Calu3 (cell line): ENCODE measurements around the gene TEX14. TPM values are rescaled to one million over a fixed set of nuclear protein-coding genes. Genes with fewer than 3 reads are reported as not detected.

Source experiments
- BruUV-seq: library from RNA; stranded (reverse); fragments of 400-500 nt; replicated peaks from 2 replicates; lab custom pipeline; 2021; lab: Mats Ljungman, UMichigan
- CTCF ChIA-PET: fragments of 300-600 bp; sonication (Branson Sonifier 250); formaldehyde crosslinking; loops from one replicate; lab custom pipeline; 2022; ENCODE audit warnings: antibody characterized with exemption; lab: Charles Lee
- DNase-seq: peaks from one replicate; pipeline ENCODE4 v3.0.0; 2022
- H3K27ac Mint-ChIP-seq: one replicate; pipeline ENCODE4 v1.8.0; 2022; ENCODE audit warnings: mixed read lengths; ENCODE audit not compliant: unreplicated experiment
- H3K27me3 Mint-ChIP-seq: one replicate; pipeline ENCODE4 v1.8.0; 2022; ENCODE audit warnings: mixed read lengths; ENCODE audit not compliant: unreplicated experiment
- H3K36me3 Mint-ChIP-seq: one replicate; pipeline ENCODE4 v1.8.0; 2022; ENCODE audit warnings: mild to moderate bottlenecking, moderate library complexity, mixed read lengths; ENCODE audit not compliant: insufficient read depth, unreplicated experiment
- H3K4me1 Mint-ChIP-seq: one replicate; pipeline ENCODE4 v1.8.0; 2022; ENCODE audit warnings: mild to moderate bottlenecking, low read depth, mixed read lengths; ENCODE audit not compliant: unreplicated experiment
- H3K4me3 Mint-ChIP-seq: one replicate; pipeline ENCODE4 v1.8.0; 2022; ENCODE audit warnings: mild to moderate bottlenecking, low read depth, moderate library complexity, mixed read lengths; ENCODE audit not compliant: unreplicated experiment
- H3K9me3 Mint-ChIP-seq: one replicate; pipeline ENCODE4 v1.8.0; 2022; ENCODE audit warnings: low read depth, mixed read lengths; ENCODE audit not compliant: unreplicated experiment
- intact Hi-C: fragments of 100-400 bp; cut with micrococcal nuclease; formaldehyde crosslinking; loops from one replicate; pipeline ENCODE4 v1.10.0; 2022; ENCODE audit not compliant: unreplicated experiment
- total RNA-seq: library from RNA; stranded (reverse); gene quantifications from 2 replicates; pipeline ENCODE4 v1.2.3, GENCODE V29; 2022
- TF ChIP-seq, protein P1 (sequence below): fragments of 200-600 bp; IDR thresholded peaks from one replicate; pipeline ENCODE4 v1.8.0; 2022; ENCODE audit warnings: antibody characterized with exemption; ENCODE audit not compliant: unreplicated experiment

The TEX14 gene
- total RNA-seq, 1 experiment from 2014 or later: 0.07 TPM

DNA sequence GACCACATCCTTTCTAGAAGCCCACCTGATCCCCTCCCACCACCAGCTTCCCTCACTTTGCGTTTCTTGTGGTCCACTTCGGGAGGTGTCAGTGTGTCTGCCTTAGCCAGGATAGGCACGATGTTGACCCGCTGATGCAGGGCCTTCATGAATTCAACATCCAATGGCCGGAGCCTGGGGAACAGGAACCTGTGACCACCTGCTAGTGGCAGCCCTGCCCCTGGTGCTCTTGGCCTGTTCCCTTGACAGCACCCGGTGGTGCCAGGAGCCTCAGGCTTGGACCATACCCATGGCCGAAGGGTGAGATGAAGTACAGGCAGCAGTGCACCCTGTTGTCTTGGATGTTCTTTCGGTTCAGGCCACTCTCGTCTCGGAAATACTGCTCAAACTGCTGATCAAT lies 170.2 kb downstream of the TEX14 start:
- H3K27ac Mint-ChIP-seq: no peak overlapping the region
- TF ChIP-seq, protein P1, sequence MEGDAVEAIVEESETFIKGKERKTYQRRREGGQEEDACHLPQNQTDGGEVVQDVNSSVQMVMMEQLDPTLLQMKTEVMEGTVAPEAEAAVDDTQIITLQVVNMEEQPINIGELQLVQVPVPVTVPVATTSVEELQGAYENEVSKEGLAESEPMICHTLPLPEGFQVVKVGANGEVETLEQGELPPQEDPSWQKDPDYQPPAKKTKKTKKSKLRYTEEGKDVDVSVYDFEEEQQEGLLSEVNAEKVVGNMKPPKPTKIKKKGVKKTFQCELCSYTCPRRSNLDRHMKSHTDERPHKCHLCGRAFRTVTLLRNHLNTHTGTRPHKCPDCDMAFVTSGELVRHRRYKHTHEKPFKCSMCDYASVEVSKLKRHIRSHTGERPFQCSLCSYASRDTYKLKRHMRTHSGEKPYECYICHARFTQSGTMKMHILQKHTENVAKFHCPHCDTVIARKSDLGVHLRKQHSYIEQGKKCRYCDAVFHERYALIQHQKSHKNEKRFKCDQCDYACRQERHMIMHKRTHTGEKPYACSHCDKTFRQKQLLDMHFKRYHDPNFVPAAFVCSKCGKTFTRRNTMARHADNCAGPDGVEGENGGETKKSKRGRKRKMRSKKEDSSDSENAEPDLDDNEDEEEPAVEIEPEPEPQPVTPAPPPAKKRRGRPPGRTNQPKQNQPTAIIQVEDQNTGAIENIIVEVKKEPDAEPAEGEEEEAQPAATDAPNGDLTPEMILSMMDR: no peak
- peaks cover 25% of the 10 kb centered on the region for H3K36me3 Mint-ChIP-seq
- DNase-seq: no peak
- H3K9me3 Mint-ChIP-seq: no peaks in the 10 kb centered on the region
- H3K4me3 Mint-ChIP-seq: no peak overlapping the region
- intact Hi-C loops: no loop called here
- H3K27me3 Mint-ChIP-seq: no peaks in the 10 kb centered on the region
- peaks cover 6% of the 10 kb centered on the region for H3K4me1 Mint-ChIP-seq
- CTCF ChIA-PET: no interaction called here
- no TSS peak for BruUV-seq

DNA sequence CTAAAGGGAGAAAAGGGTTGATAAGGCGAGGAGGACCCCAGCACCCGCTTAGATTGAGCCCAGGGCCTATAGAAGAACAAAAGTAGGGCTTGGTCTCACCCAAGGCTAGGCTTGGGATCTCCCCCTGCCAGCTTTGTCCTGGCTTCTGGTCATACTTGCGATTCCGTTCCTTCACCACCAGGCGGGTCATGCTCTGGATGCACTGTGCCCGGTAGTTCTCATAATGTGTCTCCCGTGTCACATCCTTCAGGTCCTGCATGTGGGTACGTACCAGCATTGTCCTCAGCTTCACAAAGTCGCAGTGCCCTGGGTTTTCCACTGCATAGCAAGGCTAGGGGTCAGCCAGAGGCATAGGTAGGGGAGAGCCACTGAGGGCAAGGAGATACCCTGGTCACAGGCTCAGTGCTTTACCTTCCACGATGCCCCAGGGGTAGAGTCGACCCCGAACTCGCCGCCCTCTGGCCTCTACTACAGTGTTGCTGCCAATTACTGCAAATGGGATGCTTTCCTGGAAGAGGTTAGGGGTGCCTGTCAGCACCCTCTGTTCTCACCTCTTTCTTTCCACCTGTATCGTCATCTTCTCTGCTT lies 170.9 kb downstream of the TEX14 start:
- peaks cover 26% of the 10 kb centered on the region for H3K36me3 Mint-ChIP-seq
- peaks cover 13% of the 10 kb centered on the region for H3K4me1 Mint-ChIP-seq
- no peaks in the 10 kb centered on the region for H3K27me3 Mint-ChIP-seq

DNA sequence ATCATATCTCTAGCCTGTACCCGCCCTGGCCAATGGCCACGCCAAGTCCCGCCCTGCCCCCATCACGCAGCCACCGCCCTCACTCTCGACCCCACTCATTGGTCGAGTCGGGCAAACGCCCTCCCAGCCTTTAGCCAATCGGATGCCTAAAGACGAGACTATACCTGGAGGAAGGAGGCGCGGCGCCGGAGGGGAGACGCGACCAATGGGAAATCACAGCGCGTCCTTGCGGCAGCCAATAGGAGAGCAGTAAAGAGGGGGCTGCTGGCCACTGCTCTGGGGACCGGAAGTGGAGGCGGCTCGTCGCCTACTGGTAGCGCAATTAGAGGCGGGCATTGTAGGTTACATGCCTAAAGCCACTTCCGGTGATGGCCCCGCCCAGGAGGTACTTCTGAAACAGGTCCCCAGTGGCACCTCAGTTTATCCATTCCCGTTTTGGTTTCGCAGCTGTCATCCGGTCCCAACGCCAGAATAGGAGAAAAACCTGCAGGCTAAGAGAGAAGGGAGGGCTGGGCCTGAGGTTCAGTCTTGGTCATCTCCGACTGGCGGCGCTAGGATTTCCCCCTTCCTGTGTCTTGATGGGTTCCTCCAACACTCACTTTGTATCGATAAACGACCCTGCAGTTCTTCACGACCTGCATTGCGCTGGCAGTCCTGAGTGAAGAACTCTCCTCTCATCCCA lies 173.8 kb downstream of the TEX14 start:
- H3K9me3 Mint-ChIP-seq: no peaks in the 10 kb centered on the region
- peaks cover 26% of the 10 kb centered on the region for H3K4me1 Mint-ChIP-seq
- H3K36me3 Mint-ChIP-seq: peaks cover 44% of the 10 kb centered on the region
- intact Hi-C loops: loop anchor here (2.0 to 5.0 kb wide), 3 partner anchors 114 to 487 kb away; no protein-coding TSS in a partner anchor
- no TSS peak for BruUV-seq
- H3K4me3 Mint-ChIP-seq: peak overlapping the region; percentile 85
- H3K27ac Mint-ChIP-seq: peak overlapping the region; percentile 88
- no peaks in the 10 kb centered on the region for H3K27me3 Mint-ChIP-seq
- DNase-seq: peak; percentile 97
- TF ChIP-seq, protein P1: no peak
- CTCF ChIA-PET: interaction anchor here (0.7 to 1.7 kb wide), 2 partner anchors 114 to 487 kb away, joined by 3 to 7 read pairs; no protein-coding TSS in a partner anchor

More for the DNA sequence above, 170.9 kb downstream of the TEX14 start:
- Mint-ChIP-seq H3K4me3 (no peak overlapping the region), H3K9me3 (no peaks in the 10 kb centered on the region), H3K27ac (no peak overlapping the region)
- TF ChIP-seq, protein P1: peak; percentile 22
- CTCF ChIA-PET: no interaction called here
- no TSS peak for BruUV-seq
- intact Hi-C loops: no loop called here
- DNase-seq: peak; percentile 6

DNA sequence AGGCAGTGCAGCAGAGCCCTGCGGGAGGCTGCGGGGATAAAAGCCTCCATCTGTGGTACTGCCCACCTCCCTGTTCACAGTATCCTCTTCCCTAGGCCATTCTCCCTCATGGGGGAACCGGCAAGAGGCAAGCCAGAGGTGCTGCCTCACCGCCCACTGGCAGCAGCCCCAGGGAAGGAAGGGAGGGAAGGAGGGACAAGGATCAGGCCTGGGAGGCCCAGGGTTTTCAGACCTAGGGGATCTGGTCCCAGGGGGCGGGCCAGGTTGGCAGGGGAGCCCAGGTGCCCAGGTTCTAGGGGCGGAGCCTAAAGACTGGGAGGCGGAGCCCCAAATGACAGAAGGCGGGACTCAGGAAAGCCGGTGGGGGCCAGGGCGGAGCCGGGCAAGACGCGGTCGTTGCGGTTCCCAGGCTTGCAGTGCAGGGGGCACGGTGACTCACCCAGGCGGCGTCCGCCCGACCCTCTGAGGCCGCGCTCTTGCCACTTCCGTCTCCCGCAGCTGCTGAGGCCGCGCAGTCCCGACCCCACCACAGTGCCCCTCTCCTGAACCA lies 174.4 kb downstream of the TEX14 start:
- no peak for DNase-seq
- CTCF ChIA-PET: interaction anchor here (0.7 to 1.7 kb wide), 2 partner anchors 115 to 487 kb away, joined by 3 to 7 read pairs; no protein-coding TSS in a partner anchor

More for the DNA sequence above, 174.4 kb downstream of the TEX14 start:
- peak overlapping the region; percentile 88 for H3K27ac Mint-ChIP-seq
- H3K36me3 Mint-ChIP-seq: peaks cover 47% of the 10 kb centered on the region
- peak overlapping the region; percentile 85 for H3K4me3 Mint-ChIP-seq
- intact Hi-C loops: loop anchor here (5.0 kb wide), 2 partner anchors 115 to 195 kb away; no protein-coding TSS in a partner anchor
- H3K27me3 Mint-ChIP-seq: no peaks in the 10 kb centered on the region
- no peaks in the 10 kb centered on the region for H3K9me3 Mint-ChIP-seq
- TF ChIP-seq, protein P1: no peak
- no TSS peak for BruUV-seq
- peaks cover 31% of the 10 kb centered on the region for H3K4me1 Mint-ChIP-seq
